OCI-M2 (cell line): ENCODE data around the gene DPM1.

Experiments used
- DNase-seq: peaks from one replicate; lab custom pipeline; 2025; ENCODE audit not compliant: unreplicated experiment; lab: John Stamatoyannopoulos, UW

Gene DPM1

GRCh38 chr20:50930976-50931305, 27.4 kb downstream of the DPM1 start:
- no peak for DNase-seq

- DNase-seq: no peak
Observed at GRCh38 chr20:50930139-50930975, 28.0 kb downstream of the DPM1 start.

- DNase-seq: no peak
Observed at GRCh38 chr20:50929299-50930138, 28.8 kb downstream of the DPM1 start.

- DNase-seq: no peak
Observed at GRCh38 chr20:50928469-50928868, 29.9 kb downstream of the DPM1 start.

- DNase-seq: no peak
Observed at GRCh38 chr20:50926530-50926929, 31.8 kb downstream of the DPM1 start.

GRCh38 chr20:50924261-50924920, 33.9 kb downstream of the DPM1 start:
- DNase-seq: no peak

- no peak for DNase-seq
Observed at GRCh38 chr20:50921803-50922501, 36.4 kb downstream of the DPM1 start.

GRCh38 chr20:50920997-50921396, 37.3 kb downstream of the DPM1 start:
- no peak for DNase-seq

- DNase-seq: no peak
Observed at GRCh38 chr20:50919567-50919966, 38.8 kb downstream of the DPM1 start.

GRCh38 chr20:50918403-50918802, 39.9 kb downstream of the DPM1 start:
- no peak for DNase-seq

- no peak for DNase-seq
Observed at GRCh38 chr20:50916934-50917333, 41.4 kb downstream of the DPM1 start.

GRCh38 chr20:50916257-50916656, 42.1 kb downstream of the DPM1 start:
- DNase-seq: no peak

- no peak for DNase-seq
Observed at GRCh38 chr20:50915424-50915823, 42.9 kb downstream of the DPM1 start.

- no peak for DNase-seq
Observed at GRCh38 chr20:50913690-50914375, 44.5 kb downstream of the DPM1 start.

GRCh38 chr20:50911716-50912115, 46.6 kb downstream of the DPM1 start:
- DNase-seq: no peak

GRCh38 chr20:50911030-50911429, 47.3 kb downstream of the DPM1 start:
- DNase-seq: no peak

- no peak for DNase-seq
Observed at GRCh38 chr20:50909413-50909812, 48.9 kb downstream of the DPM1 start.

- DNase-seq: no peak
Observed at GRCh38 chr20:50904067-50904570, 54.2 kb downstream of the DPM1 start.

- DNase-seq: peak; percentile 69
Observed at GRCh38 chr20:50903353-50904051, 54.8 kb downstream of the DPM1 start.

GRCh38 chr20:50901301-50901700, 57.0 kb downstream of the DPM1 start:
- DNase-seq: no peak
